HG03432 (cell line): ENCODE data around the gene TOMM20.
"Not testable (repeated sequence)": the region's sequence is repeated elsewhere in the genome, so short reads cannot be mapped to it uniquely, and the experiment has no call there.

Source experiments
- ATAC-seq: cut with Tn5 transposase; IDR thresholded peaks from one replicate; pipeline ENCODE4 v1.9.1; 2021; ENCODE audit warnings: mild to moderate bottlenecking, moderate library complexity; ENCODE audit not compliant: unreplicated experiment

TOMM20 gene

GRCh38 chr1:235128456-235129328 is at the start of gene TOMM20:
TSS of gene TOMM20 (minus strand) at chr1:235128837. CDS start at chr1:235128715, 122 bp downstream.
- ATAC-seq, result peak; percentile 96

GRCh38 chr1:235176486-235176885 is 47.8 kb upstream of the TOMM20 start:
- no peak for ATAC-seq

DNA sequence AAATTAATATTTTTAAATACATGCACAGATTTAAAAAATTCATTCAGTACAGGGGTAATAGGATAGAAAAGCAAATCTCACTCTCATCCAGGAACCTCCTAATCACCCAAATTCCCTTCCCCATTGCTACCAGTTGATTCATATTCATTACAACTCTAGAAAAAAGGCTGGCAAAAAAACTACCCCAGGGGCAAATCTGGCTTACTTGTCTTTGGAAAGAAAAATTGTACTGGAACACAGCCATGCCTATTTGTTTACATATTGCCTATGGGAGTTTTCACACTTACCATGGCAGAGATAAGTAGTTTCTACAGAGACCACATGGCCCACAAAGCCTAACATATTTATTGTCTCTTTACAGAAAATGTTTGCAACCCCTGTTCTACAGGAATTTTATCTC is 41.3 kb upstream of the TOMM20 start:
- ATAC-seq, result no peak

GRCh38 chr1:235168375-235168774 is 39.7 kb upstream of the TOMM20 start:
- ATAC-seq, result no peak

- no peak for ATAC-seq
These were observed 33.2 kb upstream of the TOMM20 start for GRCh38 chr1:235161685-235162327.

- ATAC-seq, result peak; percentile 98
These were observed 32.5 kb upstream of the TOMM20 start, which contains the start of gene RBM34 for GRCh38 chr1:235160957-235161684. TSS of gene RBM34 (minus strand) at chr1:235161250. CDS start at chr1:235161226, 24 bp downstream.

GRCh38 chr1:235160383-235160956 is 31.8 kb upstream of the TOMM20 start:
- peak; percentile 31 for ATAC-seq

GRCh38 chr1:235159930-235160329 is 31.3 kb upstream of the TOMM20 start:
- ATAC-seq, result not testable (repeated sequence)

DNA sequence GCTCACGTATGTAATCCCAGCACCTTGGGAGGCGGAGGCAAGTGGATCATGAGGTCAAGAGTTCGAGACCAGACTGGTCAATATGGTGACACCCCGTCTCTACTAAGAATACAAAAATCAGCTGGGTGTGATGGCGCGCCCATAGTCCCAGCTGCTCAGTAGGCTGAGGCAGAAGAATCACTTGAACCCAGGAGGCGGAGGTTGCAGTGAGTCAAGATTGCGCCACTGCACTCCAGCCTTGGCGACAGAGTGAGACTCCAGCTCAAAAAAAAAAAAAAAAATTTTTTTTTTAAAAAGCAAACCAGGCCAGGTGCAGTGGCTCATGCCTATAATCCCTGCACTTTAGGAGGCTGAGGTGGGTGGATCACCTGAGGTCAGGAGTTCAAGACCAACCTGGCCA is 30.6 kb upstream of the TOMM20 start:
- not testable (repeated sequence) for ATAC-seq

DNA sequence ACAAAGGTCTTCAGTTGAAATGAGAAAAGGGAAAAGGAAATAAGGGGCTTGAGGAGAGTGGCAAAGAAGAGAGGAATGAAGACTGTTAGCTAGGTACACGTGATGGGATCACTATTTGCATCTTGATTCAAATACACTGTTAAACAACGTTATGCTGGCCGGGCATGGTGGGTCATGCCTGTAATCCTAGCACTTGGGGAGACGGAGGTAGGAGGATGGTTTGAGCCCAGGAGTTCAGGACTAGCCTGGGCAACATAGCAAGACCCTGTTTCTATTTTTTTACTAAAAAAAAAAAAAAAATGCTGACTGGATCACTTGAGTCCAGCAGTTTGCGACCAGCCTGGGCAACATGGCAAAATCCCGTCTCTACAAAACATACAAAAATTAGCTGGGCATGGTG is 30.0 kb upstream of the TOMM20 start:
- no peak for ATAC-seq

- no peak for ATAC-seq
These were observed 28.5 kb upstream of the TOMM20 start for GRCh38 chr1:235157150-235157549.

GRCh38 chr1:235156740-235157139 is 28.1 kb upstream of the TOMM20 start:
- ATAC-seq, result no peak

DNA sequence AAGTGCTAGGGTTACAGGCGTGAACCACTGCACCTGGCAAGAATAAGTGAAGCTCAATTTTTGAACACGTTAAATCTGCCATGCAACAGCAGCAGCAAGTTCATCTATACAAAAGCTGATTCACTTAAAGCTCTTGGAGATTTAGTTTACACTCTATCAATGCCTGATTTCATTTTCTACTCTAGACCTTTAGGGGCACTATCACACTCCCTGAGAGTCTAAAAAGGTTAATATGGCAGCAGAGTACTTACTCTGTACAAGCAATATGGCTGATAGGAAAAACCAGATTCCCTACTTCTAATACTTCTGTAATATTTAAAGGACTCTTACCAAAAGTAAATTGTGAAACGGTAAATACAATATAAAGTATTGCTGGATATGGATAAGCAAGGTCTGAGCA is 27.6 kb upstream of the TOMM20 start:
- ATAC-seq, result no peak

GRCh38 chr1:235152235-235152634 is 23.6 kb upstream of the TOMM20 start:
- ATAC-seq, result no peak

- no peak for ATAC-seq
These were observed 22.4 kb upstream of the TOMM20 start for GRCh38 chr1:235151033-235151432.

GRCh38 chr1:235149824-235150223 is 21.2 kb upstream of the TOMM20 start:
- no peak for ATAC-seq

GRCh38 chr1:235147269-235147668 is 18.6 kb upstream of the TOMM20 start:
- ATAC-seq, result no peak

DNA sequence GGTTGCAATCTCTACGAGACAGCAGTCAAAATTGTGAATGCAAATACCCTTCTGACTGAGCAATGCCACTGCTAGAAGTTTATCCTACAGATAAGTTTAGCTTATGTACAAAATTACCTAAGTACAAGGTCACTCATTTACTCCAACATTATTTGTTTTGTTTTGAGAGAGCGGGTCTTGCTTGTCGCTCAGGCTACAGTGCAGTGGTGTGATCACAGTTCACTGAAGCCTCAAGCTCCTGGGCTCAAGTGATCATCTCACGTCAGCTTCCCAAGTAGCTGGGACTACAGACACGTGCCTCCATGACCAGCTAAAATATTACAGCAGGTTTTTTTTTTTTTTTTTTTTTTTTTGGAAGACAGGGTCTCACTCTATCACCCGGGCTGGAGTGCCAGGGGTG is 17.0 kb upstream of the TOMM20 start:
- ATAC-seq, result no peak

- ATAC-seq, result no peak
These were observed 14.4 kb upstream of the TOMM20 start for GRCh38 chr1:235142991-235143390.

GRCh38 chr1:235139315-235139714 is 10.7 kb upstream of the TOMM20 start:
- no peak for ATAC-seq

DNA sequence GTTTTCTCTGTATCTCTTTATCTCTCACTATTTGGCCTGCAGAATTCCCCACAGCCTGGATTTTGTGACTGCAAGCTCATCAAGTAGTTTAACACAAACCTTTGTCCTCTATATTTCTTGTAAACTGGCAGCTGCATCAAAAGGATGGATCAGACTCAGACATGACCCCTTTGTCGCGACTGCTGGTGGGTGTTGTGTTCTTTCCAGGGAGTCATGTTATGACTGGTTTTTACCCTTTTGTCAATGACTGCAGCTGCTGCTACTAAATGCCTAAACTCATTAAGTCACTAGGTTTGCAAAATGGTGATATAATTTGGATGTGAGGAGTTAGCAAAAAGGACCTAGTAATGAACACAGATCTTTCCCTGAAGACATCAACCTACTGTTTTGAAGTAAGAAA is 10.2 kb upstream of the TOMM20 start:
- no peak for ATAC-seq
